Ishikawa (cell line): ENCODE results near the gene CKAP5.

Experiments used
- CEBPB ChIP-seq: IDR thresholded peaks from 2 replicates; pipeline ENCODE4 v1.6.1; 2012
- CREB1 ChIP-seq: IDR thresholded peaks from 2 replicates; pipeline ENCODE4 v1.6.1; 2012; ENCODE audit warnings: low read depth
- EGR1 ChIP-seq: IDR thresholded peaks from 2 replicates; pipeline ENCODE4 v1.6.1; 2012
- EP300 ChIP-seq: IDR thresholded peaks from 2 replicates; pipeline ENCODE4 v1.6.1; 2012; ENCODE audit warnings: borderline replicate concordance
- FOXM1 ChIP-seq: IDR thresholded peaks from 2 replicates; pipeline ENCODE4 v1.6.1; 2012; ENCODE audit warnings: low read depth, borderline replicate concordance
- NFIC ChIP-seq: IDR thresholded peaks from 2 replicates; pipeline ENCODE4 v1.6.1; 2012
- RAD21 ChIP-seq: IDR thresholded peaks from 2 replicates; pipeline ENCODE4 v1.6.1; 2012; ENCODE audit warnings: low read depth
- TAF1 ChIP-seq: IDR thresholded peaks from 2 replicates; pipeline ENCODE4 v1.6.1; 2012; ENCODE audit warnings: low read depth, mild to moderate bottlenecking
- TCF12 ChIP-seq: IDR thresholded peaks from 2 replicates; pipeline ENCODE4 v1.6.1; 2012; ENCODE audit warnings: low read depth
- TEAD4 ChIP-seq: IDR thresholded peaks from 2 replicates; pipeline ENCODE4 v1.6.1; 2012
- YY1 ChIP-seq: IDR thresholded peaks from 2 replicates; pipeline ENCODE4 v1.6.1; 2012; ENCODE audit warnings: low read depth
- ZBTB7A ChIP-seq: IDR thresholded peaks from 2 replicates; pipeline ENCODE4 v1.6.1; 2012; ENCODE audit warnings: low read depth
- TF ChIP-seq, protein P1 (sequence below): IDR thresholded peaks from 2 replicates; pipeline ENCODE4 v1.6.1; 2012
- TF ChIP-seq, protein P2 (sequence below): IDR thresholded peaks from 2 replicates; pipeline ENCODE4 v1.6.1; 2012
- TF ChIP-seq, protein P3 (sequence below): IDR thresholded peaks from 2 replicates; pipeline ENCODE4 v1.6.1; 2012; ENCODE audit warnings: low read depth, mild to moderate bottlenecking

Gene CKAP5

DNA sequence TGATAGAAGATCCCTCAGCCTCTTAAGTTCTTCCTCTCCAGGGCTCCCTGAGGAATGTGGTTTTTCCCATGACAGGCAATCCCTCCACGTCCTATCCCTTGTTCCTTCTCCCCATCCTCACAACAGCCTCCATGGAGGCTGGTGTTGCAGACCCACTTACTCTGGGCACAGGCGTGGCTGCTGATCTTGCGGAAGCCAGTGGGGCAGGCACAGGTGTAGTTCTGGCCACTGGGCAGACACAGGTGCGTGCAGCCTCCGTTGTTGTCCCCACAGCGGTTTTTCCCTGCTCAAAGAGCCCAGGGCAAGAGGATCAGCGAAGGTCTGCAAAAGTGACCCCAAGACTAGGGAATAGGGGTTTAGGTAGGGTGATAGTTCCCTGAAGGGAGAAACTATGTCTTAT, 43.2 kb upstream of the CKAP5 start:
- no peak for TF ChIP-seq ZBTB7A
- no peak for TF ChIP-seq YY1
- TF ChIP-seq, protein P1, sequence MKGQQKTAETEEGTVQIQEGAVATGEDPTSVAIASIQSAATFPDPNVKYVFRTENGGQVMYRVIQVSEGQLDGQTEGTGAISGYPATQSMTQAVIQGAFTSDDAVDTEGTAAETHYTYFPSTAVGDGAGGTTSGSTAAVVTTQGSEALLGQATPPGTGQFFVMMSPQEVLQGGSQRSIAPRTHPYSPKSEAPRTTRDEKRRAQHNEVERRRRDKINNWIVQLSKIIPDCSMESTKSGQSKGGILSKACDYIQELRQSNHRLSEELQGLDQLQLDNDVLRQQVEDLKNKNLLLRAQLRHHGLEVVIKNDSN, result no peak
- TF ChIP-seq TEAD4, result no peak
- no peak for TF ChIP-seq CEBPB

DNA sequence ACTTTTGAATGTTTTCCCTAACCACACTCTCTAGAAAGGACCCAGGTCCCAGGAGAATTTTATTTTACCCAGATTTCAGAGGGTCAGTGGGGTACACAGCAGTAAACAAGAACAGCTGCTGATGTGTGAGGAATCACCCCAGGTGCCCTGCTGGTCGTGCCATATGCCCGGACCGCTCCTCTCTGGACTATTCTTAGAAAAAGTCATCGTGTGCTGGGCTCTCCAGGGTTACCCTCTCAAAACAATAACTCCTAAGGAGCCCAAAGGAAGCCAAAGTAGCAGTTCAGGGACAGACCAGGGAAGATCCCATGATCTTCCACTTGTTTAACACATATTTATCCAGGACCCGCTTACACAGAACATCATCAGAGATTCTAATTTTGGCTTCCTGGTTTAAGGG, 42.6 kb upstream of the CKAP5 start:
- TF ChIP-seq RAD21 (no peak), ZBTB7A (no peak), TAF1 (no peak), FOXM1 (no peak), EP300 (no peak), TEAD4 (no peak), EGR1 (no peak), TCF12 (no peak), CREB1 (no peak), NFIC (no peak)
- TF ChIP-seq, protein P1, result no peak
- TF ChIP-seq, protein P2, sequence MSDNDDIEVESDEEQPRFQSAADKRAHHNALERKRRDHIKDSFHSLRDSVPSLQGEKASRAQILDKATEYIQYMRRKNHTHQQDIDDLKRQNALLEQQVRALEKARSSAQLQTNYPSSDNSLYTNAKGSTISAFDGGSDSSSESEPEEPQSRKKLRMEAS, result no peak
- TF ChIP-seq, protein P3, sequence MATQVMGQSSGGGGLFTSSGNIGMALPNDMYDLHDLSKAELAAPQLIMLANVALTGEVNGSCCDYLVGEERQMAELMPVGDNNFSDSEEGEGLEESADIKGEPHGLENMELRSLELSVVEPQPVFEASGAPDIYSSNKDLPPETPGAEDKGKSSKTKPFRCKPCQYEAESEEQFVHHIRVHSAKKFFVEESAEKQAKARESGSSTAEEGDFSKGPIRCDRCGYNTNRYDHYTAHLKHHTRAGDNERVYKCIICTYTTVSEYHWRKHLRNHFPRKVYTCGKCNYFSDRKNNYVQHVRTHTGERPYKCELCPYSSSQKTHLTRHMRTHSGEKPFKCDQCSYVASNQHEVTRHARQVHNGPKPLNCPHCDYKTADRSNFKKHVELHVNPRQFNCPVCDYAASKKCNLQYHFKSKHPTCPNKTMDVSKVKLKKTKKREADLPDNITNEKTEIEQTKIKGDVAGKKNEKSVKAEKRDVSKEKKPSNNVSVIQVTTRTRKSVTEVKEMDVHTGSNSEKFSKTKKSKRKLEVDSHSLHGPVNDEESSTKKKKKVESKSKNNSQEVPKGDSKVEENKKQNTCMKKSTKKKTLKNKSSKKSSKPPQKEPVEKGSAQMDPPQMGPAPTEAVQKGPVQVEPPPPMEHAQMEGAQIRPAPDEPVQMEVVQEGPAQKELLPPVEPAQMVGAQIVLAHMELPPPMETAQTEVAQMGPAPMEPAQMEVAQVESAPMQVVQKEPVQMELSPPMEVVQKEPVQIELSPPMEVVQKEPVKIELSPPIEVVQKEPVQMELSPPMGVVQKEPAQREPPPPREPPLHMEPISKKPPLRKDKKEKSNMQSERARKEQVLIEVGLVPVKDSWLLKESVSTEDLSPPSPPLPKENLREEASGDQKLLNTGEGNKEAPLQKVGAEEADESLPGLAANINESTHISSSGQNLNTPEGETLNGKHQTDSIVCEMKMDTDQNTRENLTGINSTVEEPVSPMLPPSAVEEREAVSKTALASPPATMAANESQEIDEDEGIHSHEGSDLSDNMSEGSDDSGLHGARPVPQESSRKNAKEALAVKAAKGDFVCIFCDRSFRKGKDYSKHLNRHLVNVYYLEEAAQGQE, result no peak

DNA sequence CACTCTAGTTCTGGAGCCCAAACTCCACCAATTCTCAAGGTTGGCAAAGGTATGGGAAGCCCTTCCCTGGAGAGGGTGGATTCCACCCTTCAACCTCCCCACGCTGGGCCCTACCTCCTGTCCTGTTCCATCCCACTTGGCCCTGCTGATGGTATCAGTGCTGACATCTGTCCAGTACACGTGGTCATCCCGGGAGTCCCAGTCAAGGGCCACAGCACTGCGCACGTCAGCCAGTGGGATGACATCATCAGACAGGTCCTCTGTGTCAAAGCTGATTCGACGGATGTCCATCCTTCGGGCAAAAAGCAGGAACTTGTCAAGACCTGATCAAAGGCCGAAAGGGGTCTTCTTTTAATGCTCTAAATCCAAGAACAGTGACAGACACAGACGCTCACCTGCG, 40.1 kb upstream of the CKAP5 start:
- TF ChIP-seq EP300, result no peak
- TF ChIP-seq TCF12, result no peak
- no peak for TF ChIP-seq FOXM1
- TF ChIP-seq TAF1, result no peak
- no peak for TF ChIP-seq RAD21
- no peak for TF ChIP-seq ZBTB7A
- TF ChIP-seq, protein P3, result no peak
- TF ChIP-seq NFIC, result no peak
- TF ChIP-seq YY1, result no peak
- no peak for TF ChIP-seq CEBPB
- TF ChIP-seq, protein P1, result no peak
- TF ChIP-seq CREB1, result no peak
- TF ChIP-seq TEAD4, result no peak

DNA sequence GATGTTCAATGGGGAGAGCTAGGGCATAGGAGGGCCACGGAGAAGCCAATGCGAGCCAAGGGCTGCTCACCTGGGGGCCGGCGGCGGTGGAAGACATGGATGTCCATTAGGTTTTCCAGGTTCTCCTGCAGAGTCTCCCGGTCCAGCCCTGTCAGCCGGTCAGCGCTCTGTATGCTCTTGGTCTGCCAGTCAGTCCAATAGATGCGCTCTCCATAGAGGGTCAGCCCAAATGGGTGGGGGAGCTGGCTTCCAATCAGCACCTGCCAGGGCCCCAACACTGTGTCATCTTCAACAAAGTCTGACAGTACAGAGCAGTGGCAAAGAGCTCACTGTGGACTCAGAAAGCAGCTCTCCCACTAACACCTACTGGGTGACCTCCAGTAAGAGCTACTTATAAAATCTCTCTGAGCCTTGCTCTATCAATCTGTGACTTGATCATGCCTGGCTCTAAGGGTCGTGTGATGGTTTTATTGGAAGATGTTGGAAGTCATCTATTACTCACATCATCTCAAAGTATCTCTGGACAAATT, 33.0 kb upstream of the CKAP5 start:
- TF ChIP-seq RAD21 (no peak), TEAD4 (no peak), CEBPB (no peak), EP300 (no peak), NFIC (no peak)
- TF ChIP-seq, protein P3, result no peak

DNA sequence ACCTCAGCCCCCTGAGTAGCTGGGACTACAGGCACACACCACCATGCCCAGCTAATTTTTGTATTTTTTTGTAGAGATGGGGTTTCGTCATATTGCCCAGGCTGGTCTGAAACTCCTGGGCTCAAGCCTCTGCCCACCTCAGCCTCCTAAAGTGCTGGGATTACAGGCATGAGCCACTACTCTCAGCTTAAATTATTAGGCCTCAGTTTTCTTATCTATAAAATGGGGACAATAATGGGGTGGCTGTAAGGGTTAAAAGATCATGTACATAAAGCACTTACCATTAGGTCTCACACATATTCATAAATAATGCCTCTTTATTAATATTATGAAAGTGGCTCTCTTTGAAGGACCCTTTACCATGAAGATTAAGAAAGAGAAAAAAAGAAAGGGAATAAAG, 31.5 kb upstream of the CKAP5 start:
- TF ChIP-seq TCF12, result no peak
- TF ChIP-seq TEAD4, result no peak
- TF ChIP-seq FOXM1, result no peak
- TF ChIP-seq CREB1, result no peak
